ENCODE results near the gene A1CF.
"Not testable (repeated sequence)": the region's sequence is repeated elsewhere in the genome, so short reads cannot be mapped to it uniquely, and the experiment has no call there.

The A1CF gene

GRCh38 chr10:50885097-50885859 lies at the start of gene A1CF:
A1CF (minus strand) TSS chr10:50885627; CDS start chr10:50859940, 25,687 bp downstream.
- in situ Hi-C loops (cut with HindIII; ENCODE audit: low pct_ligation_motif_present, low pct_unique_long_range_greater_than_20kb, low sequenced_read_pairs): no loop called here
- no peak for DNase-seq

- no peak for DNase-seq
- in situ Hi-C loops (cut with HindIII; ENCODE audit: low pct_ligation_motif_present, low pct_unique_long_range_greater_than_20kb, low sequenced_read_pairs): no loop called here
Measured at GRCh38 chr10:50931948-50932431, 46.6 kb upstream of the A1CF start.

GRCh38 chr10:50929670-50930069 lies 44.2 kb upstream of the A1CF start:
- no peak for DNase-seq
- in situ Hi-C loops (cut with HindIII; ENCODE audit: low pct_ligation_motif_present, low pct_unique_long_range_greater_than_20kb, low sequenced_read_pairs): no loop called here

GRCh38 chr10:50928190-50928552 lies 42.7 kb upstream of the A1CF start:
- no peak for DNase-seq
- in situ Hi-C loops (cut with HindIII; ENCODE audit: low pct_ligation_motif_present, low pct_unique_long_range_greater_than_20kb, low sequenced_read_pairs): no loop called here

GRCh38 chr10:50927522-50928189 lies 42.2 kb upstream of the A1CF start:
- no peak for DNase-seq

GRCh38 chr10:50923471-50923870 lies 38.0 kb upstream of the A1CF start:
- DNase-seq; in situ Hi-C loops (cut with HindIII; ENCODE audit: low pct_ligation_motif_present, low pct_unique_long_range_greater_than_20kb, low sequenced_read_pairs): not testable (repeated sequence)

More at GRCh38 chr10:50927522-50928189, 42.2 kb upstream of the A1CF start:
- in situ Hi-C loops (cut with HindIII; ENCODE audit: low pct_ligation_motif_present, low pct_unique_long_range_greater_than_20kb, low sequenced_read_pairs): no loop called here

- in situ Hi-C loops (cut with HindIII; ENCODE audit: low pct_ligation_motif_present, low pct_unique_long_range_greater_than_20kb, low sequenced_read_pairs): no loop called here
- DNase-seq: no peak
Measured at GRCh38 chr10:50919010-50919409, 33.6 kb upstream of the A1CF start.

GRCh38 chr10:50918529-50918928 lies 33.1 kb upstream of the A1CF start:
- in situ Hi-C loops (cut with HindIII; ENCODE audit: low pct_ligation_motif_present, low pct_unique_long_range_greater_than_20kb, low sequenced_read_pairs): no loop called here

GRCh38 chr10:50917486-50917885 lies 32.1 kb upstream of the A1CF start:
- DNase-seq: no peak
- in situ Hi-C loops (cut with HindIII; ENCODE audit: low pct_ligation_motif_present, low pct_unique_long_range_greater_than_20kb, low sequenced_read_pairs): no loop called here

More at GRCh38 chr10:50918529-50918928, 33.1 kb upstream of the A1CF start:
- no peak for DNase-seq

- in situ Hi-C loops (cut with HindIII; ENCODE audit: low pct_ligation_motif_present, low pct_unique_long_range_greater_than_20kb, low sequenced_read_pairs): no loop called here
- no peak for DNase-seq
Measured at GRCh38 chr10:50909334-50910014, 24.0 kb upstream of the A1CF start.

GRCh38 chr10:50908366-50908765 lies 22.9 kb upstream of the A1CF start:
- no peak for DNase-seq
- in situ Hi-C loops (cut with HindIII; ENCODE audit: low pct_ligation_motif_present, low pct_unique_long_range_greater_than_20kb, low sequenced_read_pairs): no loop called here

GRCh38 chr10:50905797-50906196 lies 20.4 kb upstream of the A1CF start:
- DNase-seq; in situ Hi-C loops (cut with HindIII; ENCODE audit: low pct_ligation_motif_present, low pct_unique_long_range_greater_than_20kb, low sequenced_read_pairs): not testable (repeated sequence)

- in situ Hi-C loops (cut with HindIII; ENCODE audit: low pct_ligation_motif_present, low pct_unique_long_range_greater_than_20kb, low sequenced_read_pairs): no loop called here
- DNase-seq: no peak
Measured at GRCh38 chr10:50896721-50897120, 11.3 kb upstream of the A1CF start.

GRCh38 chr10:50894312-50894711 lies 8.9 kb upstream of the A1CF start:
- in situ Hi-C loops (cut with HindIII; ENCODE audit: low pct_ligation_motif_present, low pct_unique_long_range_greater_than_20kb, low sequenced_read_pairs): no loop called here
- no peak for DNase-seq

- in situ Hi-C loops (cut with HindIII; ENCODE audit: low pct_ligation_motif_present, low pct_unique_long_range_greater_than_20kb, low sequenced_read_pairs): no loop called here
- DNase-seq: no peak
Measured at GRCh38 chr10:50892467-50892866, 7.0 kb upstream of the A1CF start.

GRCh38 chr10:50884302-50884701 lies 1.1 kb downstream of the A1CF start:
- in situ Hi-C loops (cut with HindIII; ENCODE audit: low pct_ligation_motif_present, low pct_unique_long_range_greater_than_20kb, low sequenced_read_pairs): no loop called here
- DNase-seq: no peak

- DNase-seq: no peak
- in situ Hi-C loops (cut with HindIII; ENCODE audit: low pct_ligation_motif_present, low pct_unique_long_range_greater_than_20kb, low sequenced_read_pairs): no loop called here
Measured at GRCh38 chr10:50883629-50884028, 1.8 kb downstream of the A1CF start.

GRCh38 chr10:50882540-50882983 lies 2.9 kb downstream of the A1CF start:
- no peak for DNase-seq
- in situ Hi-C loops (cut with HindIII; ENCODE audit: low pct_ligation_motif_present, low pct_unique_long_range_greater_than_20kb, low sequenced_read_pairs): no loop called here

GRCh38 chr10:50881046-50881445 lies 4.4 kb downstream of the A1CF start:
- DNase-seq; in situ Hi-C loops (cut with HindIII; ENCODE audit: low pct_ligation_motif_present, low pct_unique_long_range_greater_than_20kb, low sequenced_read_pairs): not testable (repeated sequence)

Measured in ACHN (cell line).